GM18499 (cell line): ENCODE results near the gene ARL11.
"Not testable (repeated sequence)": the region's sequence is repeated elsewhere in the genome, so short reads cannot be mapped to it uniquely, and the experiment has no call there.

ENCODE experiments used
- ATAC-seq: cut with Tn5 transposase; IDR thresholded peaks from one replicate; pipeline ENCODE4 v1.9.1; 2021; ENCODE audit warnings: moderate number of reproducible peaks; ENCODE audit not compliant: insufficient read depth, unreplicated experiment

ARL11 gene

GRCh38 chr13:49627831-49628652 is at the start of gene ARL11:
Gene ARL11 (plus strand): TSS chr13:49628507. CDS start chr13:49630448, 1,941 bp downstream.
- ATAC-seq, result peak; percentile 70

- no peak for ATAC-seq
Measured at GRCh38 chr13:49579501-49579900, 48.8 kb upstream of the ARL11 start.

GRCh38 chr13:49580980-49581680 is 47.2 kb upstream of the ARL11 start:
- ATAC-seq, result no peak

DNA sequence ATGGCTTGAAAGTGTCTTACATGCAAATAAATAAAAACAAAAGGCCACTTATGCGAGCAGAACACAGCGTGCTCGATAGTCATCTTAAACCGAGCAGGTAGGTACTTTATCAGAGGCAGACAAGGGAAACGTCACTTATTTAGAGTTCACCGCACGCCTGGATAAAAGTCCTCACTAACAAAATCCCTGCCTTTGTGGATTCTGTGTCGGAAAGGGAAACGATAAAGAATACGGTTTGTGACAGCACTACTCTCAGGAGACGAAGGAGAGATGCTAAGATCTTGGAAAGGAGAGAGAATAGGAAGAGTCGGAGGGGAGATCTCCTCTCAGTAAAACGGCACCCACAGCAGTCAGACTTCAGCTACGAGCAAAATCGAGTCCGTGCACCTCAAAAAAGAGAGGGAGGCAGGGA is 43.5 kb upstream of the ARL11 start:
- no peak for ATAC-seq

DNA sequence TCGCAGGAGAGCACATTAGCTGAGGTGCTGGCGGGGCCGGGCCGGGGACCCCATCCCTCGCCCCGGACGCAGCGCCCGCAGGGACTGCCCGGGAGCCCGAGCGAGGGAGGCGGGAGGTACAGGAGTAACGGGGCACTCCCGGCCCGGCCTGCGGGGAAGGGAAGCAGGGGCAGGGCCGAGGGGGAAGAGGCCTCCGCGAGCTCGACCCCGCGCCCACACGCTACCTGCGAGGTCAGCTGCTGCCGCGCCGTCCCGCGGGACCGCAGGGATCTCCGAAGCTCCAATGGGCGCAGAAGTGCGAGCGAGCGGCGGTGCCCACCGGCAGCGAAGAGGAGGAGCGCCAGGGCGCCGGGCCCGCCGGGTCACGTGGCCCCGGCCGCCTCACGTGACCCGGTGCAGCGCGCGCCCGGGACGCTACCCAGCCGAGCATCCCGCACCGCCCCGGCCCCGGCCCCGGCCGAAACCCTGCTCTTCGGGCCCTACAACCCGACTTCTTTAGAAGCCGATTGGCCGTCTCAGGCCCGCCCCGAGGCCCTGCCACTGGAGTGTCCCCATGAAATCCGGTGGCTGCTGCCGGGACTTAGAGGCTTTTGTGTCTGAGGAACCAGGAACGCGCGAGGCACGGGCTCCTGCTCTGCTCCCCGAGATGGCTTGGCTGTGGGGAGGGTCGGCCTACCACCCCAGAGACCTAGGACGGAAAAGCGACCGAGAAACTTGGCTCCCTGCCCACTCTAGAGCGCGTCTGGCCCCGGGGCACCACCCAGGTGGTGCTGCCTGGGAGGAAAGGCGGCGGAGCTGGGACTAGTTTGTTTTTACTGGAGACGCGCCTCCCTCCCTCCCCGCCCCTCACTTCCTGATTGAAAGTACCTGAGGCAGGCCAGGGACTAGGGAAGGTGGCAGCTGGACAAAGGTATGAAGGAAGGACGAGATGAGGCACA is 42.8 kb upstream of the ARL11 start, which contains the start of gene RCBTB1:
Gene RCBTB1, minus strand, starts transcription at position 339 of the 938 bp plus-strand sequence. CDS start 18,279 bp downstream, outside the sequence.
- no peak for ATAC-seq

DNA sequence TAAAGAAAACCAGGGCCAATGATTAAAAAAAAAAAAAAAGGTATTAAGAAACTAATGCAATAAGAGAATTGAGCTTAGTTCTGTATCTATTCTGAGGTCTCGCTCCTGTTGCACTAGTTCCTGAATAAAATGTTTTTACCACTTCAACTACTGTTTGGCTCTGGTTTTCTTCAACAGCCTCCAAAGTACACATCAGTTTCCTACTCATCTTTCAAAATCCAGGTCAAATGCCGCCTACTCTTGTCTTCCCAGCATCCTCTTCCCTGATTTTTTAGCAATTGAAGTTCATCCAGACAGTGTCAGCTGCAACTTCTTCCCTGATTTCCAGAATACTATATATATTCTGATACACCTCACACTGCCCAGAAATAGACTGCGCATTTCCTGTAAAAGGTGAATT is 41.6 kb upstream of the ARL11 start:
- ATAC-seq, result no peak

DNA sequence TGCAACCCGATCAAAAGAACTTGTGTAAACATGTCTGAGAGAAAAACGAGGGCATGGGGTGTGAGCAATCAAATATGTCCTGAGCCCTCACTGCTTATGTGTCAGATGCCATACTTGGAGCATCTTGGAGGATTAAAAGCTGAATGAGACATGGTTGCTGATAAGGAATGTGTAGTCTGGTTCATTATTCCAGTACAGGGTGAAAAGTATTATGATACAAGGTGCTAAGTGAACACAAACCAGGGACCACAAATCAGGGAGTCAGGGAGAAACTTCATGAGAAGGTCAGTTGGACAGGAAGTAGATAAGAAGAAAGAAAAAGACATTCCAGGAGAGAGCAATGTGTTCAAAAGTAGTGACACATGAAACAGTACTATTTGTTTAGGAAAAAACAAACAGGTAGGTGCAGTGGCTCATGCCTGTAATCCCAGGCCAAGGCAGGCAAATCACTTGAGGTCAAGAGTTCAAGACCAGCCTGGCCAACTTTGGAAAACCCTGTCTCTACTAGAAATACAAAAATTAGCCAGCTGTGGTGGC is 40.9 kb upstream of the ARL11 start:
- no peak for ATAC-seq

- not testable (repeated sequence) for ATAC-seq
Measured at GRCh38 chr13:49590714-49591113, 37.6 kb upstream of the ARL11 start.

DNA sequence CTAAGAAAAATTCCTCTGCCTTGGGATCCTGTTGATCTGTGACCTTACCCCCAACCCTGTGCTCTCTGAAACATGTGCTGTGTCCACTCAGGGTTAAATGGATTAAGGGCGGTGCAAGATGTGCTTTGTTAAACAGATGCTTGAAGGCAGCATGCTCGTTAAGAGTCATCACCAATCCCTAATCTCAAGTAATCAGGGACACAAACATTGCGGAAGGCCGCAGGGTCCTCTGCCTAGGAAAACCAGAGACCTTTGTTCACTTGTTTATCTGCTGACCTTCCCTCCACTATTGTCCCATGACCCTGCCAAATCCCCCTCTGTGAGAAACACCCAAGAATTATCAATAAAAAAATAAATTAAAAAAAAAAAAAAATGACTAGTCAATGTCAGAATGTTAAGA is 34.4 kb upstream of the ARL11 start:
- not testable (repeated sequence) for ATAC-seq

DNA sequence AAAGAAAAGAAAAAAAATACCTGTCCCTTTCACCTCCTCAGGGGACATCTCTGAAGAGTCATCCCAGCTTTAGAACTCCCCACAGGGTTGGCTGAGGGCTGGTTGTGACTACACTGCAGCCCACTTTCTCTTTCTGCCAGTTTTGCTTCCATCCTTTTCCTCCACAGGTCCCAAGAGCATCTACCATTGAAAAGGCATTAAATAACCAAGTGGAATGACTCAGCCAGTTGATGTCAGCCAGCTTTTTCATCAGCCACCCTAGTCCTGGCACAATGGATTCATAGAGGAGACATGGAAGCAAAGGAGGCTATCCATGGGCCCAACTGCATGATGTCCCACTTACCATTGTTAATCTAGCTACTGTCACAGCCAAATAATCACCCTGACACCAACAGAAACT is 33.7 kb upstream of the ARL11 start:
- no peak for ATAC-seq

DNA sequence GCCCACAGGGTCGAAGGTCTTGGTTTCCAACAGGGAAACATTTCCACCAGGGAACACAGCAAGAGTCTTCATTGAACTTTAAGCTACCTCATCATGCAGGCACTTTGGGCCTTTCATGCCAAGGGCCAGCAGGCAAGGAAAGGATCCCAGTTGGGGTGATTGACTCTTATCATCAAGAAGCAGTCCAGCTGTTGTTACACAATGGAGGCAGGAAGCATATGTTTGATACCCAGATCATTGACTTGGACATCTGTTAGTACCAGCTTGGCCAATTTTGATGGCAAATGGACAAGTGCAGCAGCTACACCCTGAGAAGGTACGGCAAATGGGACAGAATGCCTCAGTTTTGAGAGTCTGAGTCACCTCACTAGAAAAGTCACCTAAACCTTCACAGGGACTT is 32.1 kb upstream of the ARL11 start:
- ATAC-seq, result no peak

DNA sequence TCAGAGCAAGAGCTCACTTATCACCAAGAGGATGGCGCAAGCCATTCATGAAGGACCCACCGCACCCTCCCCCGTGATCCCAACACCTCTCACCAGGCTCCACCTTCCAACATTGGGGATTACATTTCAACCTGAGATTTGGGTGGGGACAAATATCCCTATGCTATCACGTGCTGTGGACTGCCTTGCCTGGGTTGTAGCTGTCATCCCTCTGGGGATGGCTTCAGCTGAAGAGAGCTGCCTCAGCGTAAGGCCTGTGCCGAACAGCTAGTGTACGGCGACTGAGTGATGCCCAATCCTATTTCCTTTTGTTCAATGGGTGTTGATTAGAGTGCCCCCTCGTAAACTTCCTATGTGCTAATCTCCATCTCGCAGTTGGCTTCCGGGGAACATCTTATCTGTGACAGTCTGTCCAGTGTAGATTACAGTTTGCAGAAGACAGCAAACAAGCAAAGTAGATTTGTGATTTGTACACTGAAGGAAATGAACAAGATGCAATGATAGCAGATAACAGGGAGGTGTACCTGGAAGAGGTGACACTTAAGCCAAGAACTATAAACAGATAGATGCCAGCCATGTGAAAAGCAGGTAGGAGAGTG is 31.2 kb upstream of the ARL11 start:
- ATAC-seq, result no peak

DNA sequence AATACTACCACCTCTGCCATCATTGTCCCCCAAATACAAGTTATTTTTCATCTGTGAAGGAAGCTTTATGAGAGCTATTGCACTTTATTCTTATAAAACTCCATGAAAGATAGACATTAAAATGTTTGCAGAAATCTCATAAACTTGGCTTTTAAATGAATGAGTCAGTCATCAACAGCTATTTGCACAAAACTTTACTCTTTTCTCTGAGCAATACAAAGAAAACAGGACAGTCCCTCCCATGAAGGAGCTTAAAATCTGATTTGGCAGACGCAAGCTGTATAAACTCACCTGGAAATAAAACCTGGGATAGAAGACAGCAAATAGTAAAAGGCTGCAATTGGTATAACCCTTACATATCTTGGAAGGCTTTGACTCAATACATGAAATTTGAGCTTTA is 26.3 kb upstream of the ARL11 start:
- no peak for ATAC-seq

- not testable (repeated sequence) for ATAC-seq
Measured at GRCh38 chr13:49602615-49603014, 25.7 kb upstream of the ARL11 start.

DNA sequence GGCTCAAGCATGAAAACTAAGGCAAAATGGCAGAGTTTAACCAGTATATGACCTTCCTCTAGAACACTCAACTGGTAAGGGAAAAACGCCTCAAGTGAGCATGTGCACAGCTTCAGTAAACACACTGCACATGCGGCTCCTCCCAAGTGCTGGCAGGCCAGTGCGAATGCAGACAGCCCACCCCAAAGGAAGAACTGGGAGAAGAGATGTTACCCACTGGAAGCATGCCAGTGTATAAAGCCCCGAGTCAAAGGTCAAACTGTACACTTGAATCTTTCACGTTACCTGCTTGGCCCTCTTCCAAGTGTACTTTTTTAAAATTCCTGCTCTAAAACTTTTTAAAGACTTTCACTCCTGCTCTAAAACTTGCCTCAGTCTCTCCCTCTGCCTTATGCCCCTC is 23.7 kb upstream of the ARL11 start:
- no peak for ATAC-seq

DNA sequence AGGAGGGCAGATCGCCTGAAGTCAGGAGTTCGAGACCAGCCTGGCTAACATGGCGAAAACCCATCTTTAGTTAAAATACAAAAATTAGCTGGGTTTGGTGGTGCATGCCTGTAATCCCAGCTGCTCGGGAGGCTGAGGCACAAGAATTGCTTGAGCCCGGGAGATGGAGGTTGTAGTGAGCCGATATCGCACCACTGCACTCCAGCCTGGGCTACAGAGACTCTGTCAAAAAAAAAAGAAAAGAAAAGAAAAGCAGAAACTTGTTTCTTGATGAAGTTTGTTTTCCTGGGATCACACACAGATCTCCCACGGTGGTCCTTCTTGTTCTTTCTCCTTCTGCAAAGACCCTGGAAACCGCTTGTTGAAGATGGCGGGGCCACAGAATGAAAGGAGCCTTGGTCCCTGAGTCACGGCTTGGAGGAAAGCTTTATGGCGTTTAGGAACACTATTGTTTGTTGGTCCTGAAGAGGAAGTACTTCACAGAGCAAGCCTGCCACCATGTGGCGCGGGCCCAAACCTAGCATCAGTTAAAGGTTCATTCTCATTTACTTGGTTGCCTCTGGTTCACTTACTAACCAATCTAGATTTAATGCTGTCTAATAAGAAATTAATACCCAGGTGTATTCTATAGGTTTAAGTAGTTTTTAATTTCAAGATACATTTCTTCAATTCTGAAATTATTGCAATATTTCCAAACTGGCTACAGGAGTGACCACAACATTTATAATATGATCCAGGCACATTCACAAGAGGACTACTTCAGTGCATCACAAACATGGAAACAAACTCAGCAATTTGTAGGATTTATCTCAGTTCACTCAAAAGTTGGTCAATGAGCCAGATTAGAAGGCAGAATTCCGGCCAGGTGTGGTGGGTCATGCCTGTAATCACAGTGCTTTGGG is 21.3 kb upstream of the ARL11 start:
- ATAC-seq, result peak; percentile 87

DNA sequence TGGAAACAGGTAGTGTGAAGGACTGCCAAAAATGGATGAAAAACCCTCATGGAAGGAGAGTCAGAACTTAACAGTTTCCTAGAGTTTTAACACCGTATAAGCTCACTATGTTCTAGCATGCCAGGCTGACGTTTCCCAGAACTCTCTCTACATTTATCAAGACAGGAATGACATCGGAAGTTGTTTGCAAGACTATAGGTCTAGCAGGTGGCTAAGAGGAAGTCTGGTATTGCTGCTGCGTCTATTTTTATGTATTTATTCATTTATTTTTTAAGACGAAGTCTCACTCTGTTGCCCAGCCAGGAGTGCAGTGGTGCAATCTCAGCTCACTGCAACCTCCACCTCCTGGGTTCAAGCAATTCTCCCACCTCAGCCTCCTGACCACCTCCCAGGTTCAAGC is 20.5 kb upstream of the ARL11 start:
- no peak for ATAC-seq

DNA sequence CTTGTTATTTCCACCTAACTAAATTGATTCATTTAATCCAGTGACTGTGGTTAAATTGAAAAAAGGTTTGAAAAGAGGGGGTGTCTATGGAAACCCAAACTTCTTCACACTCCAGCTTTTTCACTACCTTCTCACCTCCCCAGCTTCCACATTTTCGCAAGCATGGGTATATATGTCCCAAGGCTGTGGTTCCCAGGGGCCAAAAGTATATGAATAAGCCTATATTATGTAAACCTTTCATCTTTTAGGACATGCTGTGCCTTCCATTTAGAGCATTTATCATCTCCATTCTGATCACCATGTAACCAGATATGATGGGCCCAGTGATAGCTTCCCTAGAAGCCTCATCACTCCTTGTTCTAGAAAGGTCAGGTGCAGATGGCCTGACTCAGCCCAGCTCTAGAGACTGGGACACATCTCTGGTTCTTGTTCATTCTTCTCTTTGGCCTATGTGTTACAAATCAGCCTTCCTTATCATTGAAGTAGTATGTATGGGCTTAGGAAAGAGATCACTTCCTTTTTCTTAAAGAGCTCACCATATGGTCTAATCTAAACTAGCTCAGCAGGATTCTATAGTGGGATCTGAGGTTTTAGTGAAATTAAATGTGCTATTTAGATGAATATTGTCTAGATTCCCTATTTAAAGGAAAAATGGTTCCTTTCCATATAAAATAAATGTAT is 19.5 kb upstream of the ARL11 start:
- no peak for ATAC-seq
